HT1080 (cell line): ENCODE data around the gene ACCSL. TPM values are rescaled to one million over a fixed set of nuclear protein-coding genes. Genes with fewer than 3 reads are reported as not detected.

Source experiments
- DNase-seq: peaks from one replicate; pipeline ENCODE4 v3.0.0-alpha.2; 2015; ENCODE audit warnings: low read depth
- total RNA-seq: library from RNA; depleted of rRNA; stranded (reverse); fragments of >200 nt; shearing (Covaris generic); gene quantifications from 2 replicates; pipeline ENCODE4 v1.2.3, GENCODE V29; 2014; rRNA removed

ACCSL gene
- total RNA-seq, 1 experiment from 2014 or later, result not detected

GRCh38 chr11:44095506-44096359, 48.0 kb downstream of the ACCSL start, which contains the start of gene EXT2:
TSS of gene EXT2 (plus strand) at chr11:44095678. CDS start at chr11:44107713, 12,035 bp downstream.
- peak; percentile 63 for DNase-seq

GRCh38 chr11:44096360-44097185, 48.8 kb downstream of the ACCSL start:
- peak; percentile 58 for DNase-seq

GRCh38 chr11:44097821-44098220, 50.0 kb downstream of the ACCSL start:
- no peak for DNase-seq

- no peak for DNase-seq
Measured at GRCh38 chr11:44101098-44101497, 53.3 kb downstream of the ACCSL start.

- no peak for DNase-seq
Measured at GRCh38 chr11:44104481-44105294, 56.9 kb downstream of the ACCSL start.

- no peak for DNase-seq
Measured at GRCh38 chr11:44108260-44108659, 60.5 kb downstream of the ACCSL start.

Other genes with a start within 250 kb of the ACCSL start
- gene ALKBH3, start 167.2 kb upstream of the ACCSL start, total RNA-seq, result 39.2 and 43.6 TPM in 2 replicates
- 2.8 and 3.1 TPM in 2 replicates for gene C11orf96, start 105.3 kb upstream of the ACCSL start, total RNA-seq
- gene ACCS, start 18.3 kb downstream of the ACCSL start, total RNA-seq, result 5.0 and 5.8 TPM in 2 replicates
- 117 and 120 TPM in 2 replicates for gene EXT2, start 47.7 kb downstream of the ACCSL start, total RNA-seq